HepG2 (cell line): ENCODE measurements around the gene CCDC91. TPM values are rescaled to one million over a fixed set of nuclear protein-coding genes. Genes with fewer than 3 reads are reported as not detected.
A peak's percentile ranks its signal among the peaks of the same experiment; 100 is the strongest.

Source experiments
- ELF3 ChIP-seq: IDR thresholded peaks from 2 replicates; pipeline ENCODE4 v1.6.1; 2016; ENCODE audit warnings: missing genetic modification reagents, missing compliant biosample characterization
- KDM6A ChIP-seq: IDR thresholded peaks from 2 replicates; pipeline ENCODE4 v1.6.1; 2016; ENCODE audit warnings: low read depth
- NFYB ChIP-seq: sonication (generic); formaldehyde crosslinking; IDR thresholded peaks from 2 replicates; pipeline ENCODE4 v1.4.0; 2020; ENCODE audit warnings: missing genetic modification reagents
- NPAS2 ChIP-seq: sonication (generic); formaldehyde crosslinking; IDR thresholded peaks from 2 replicates; pipeline ENCODE4 v1.8.0; 2022; ENCODE audit warnings: mild to moderate bottlenecking, missing genetic modification reagents, borderline replicate concordance
- PAF1 ChIP-seq: IDR thresholded peaks from 2 replicates; pipeline ENCODE4 v1.6.1; 2016; ENCODE audit warnings: missing genetic modification reagents, missing compliant biosample characterization
- RARA ChIP-seq: IDR thresholded peaks from 2 replicates; pipeline ENCODE4 v1.6.1; 2016; ENCODE audit warnings: missing genetic modification reagents, missing compliant biosample characterization
- SRSF9 ChIP-seq: fragments of 200-400 bp; formaldehyde crosslinking; IDR thresholded peaks from 2 replicates; pipeline ENCODE4 v1.6.1; 2018; ENCODE audit warnings: borderline replicate concordance, mild to moderate bottlenecking, low read depth, low read length; ENCODE audit not compliant: insufficient read depth, poor library complexity, severe bottlenecking
- TP53 ChIP-seq: sonication (generic); formaldehyde crosslinking; conservative IDR thresholded peaks from 2 replicates; pipeline ENCODE4 v1.4.0; 2020; ENCODE audit warnings: missing genetic modification reagents
- ZNF484 ChIP-seq: sonication (generic); formaldehyde crosslinking; IDR thresholded peaks from 2 replicates; pipeline ENCODE4 v1.5.1; 2020; ENCODE audit warnings: mild to moderate bottlenecking, low read depth, missing genetic modification reagents, borderline replicate concordance
- polyA plus RNA-seq, 8 experiments: library from polyadenylated mRNA; depleted of rRNA in 3 of 8; stranded (reverse) in 7 of 8; unstranded in 1 of 8; fragments of >200 nt; fragmentation: Illumina TruSeq in 4 of 8; extraction: Trizol in 4 of 8; gene quantifications; 2 replicates each; pipeline versions ENCODE4 v1.2.1 to v1.2.3, GENCODE V29; 2011 to 2016; ENCODE audit warnings: low read depth in 4 of 8, missing spikeins in 1 of 8, mixed read lengths in 1 of 8; ENCODE audit not compliant: insufficient read depth in 1 of 8
- total RNA-seq, 5 experiments: library from RNA; depleted of rRNA; stranded (reverse); fragments of >200 nt; fragmentation: Illumina TruSeq; extraction: Trizol; gene quantifications; 2 replicates each; pipeline ENCODE4 v1.2.3, GENCODE V29; 2016; ENCODE audit warnings: low read depth in 1 of 5
- TF ChIP-seq, protein P1 (sequence below): sonication (generic); formaldehyde crosslinking; conservative IDR thresholded peaks from 2 replicates; pipeline ENCODE4 v1.8.0; 2022; ENCODE audit warnings: missing genetic modification reagents
- TF ChIP-seq, protein P2 (sequence below): sonication (generic); formaldehyde crosslinking; IDR thresholded peaks from 2 replicates; pipeline ENCODE4 v1.8.0; 2022; ENCODE audit warnings: mild to moderate bottlenecking, missing genetic modification reagents
- TF ChIP-seq, protein P3 (sequence below): sonication (generic); formaldehyde crosslinking; IDR thresholded peaks from 2 replicates; pipeline ENCODE4 v1.5.0; 2020; ENCODE audit warnings: mild to moderate bottlenecking, missing genetic modification reagents, borderline replicate concordance
- TF ChIP-seq, protein P4 (sequence below): IDR thresholded peaks from 2 replicates; pipeline ENCODE4 v1.6.1; 2012; ENCODE audit warnings: low read length, improper control_type of control experiment

CCDC91 gene
- total and polyA plus RNA-seq, 2 of the 13 experiments (the other 11 are each of a cell fraction or from before 2014, with no cell fraction given) = 9.8 to 15.8 TPM

DNA sequence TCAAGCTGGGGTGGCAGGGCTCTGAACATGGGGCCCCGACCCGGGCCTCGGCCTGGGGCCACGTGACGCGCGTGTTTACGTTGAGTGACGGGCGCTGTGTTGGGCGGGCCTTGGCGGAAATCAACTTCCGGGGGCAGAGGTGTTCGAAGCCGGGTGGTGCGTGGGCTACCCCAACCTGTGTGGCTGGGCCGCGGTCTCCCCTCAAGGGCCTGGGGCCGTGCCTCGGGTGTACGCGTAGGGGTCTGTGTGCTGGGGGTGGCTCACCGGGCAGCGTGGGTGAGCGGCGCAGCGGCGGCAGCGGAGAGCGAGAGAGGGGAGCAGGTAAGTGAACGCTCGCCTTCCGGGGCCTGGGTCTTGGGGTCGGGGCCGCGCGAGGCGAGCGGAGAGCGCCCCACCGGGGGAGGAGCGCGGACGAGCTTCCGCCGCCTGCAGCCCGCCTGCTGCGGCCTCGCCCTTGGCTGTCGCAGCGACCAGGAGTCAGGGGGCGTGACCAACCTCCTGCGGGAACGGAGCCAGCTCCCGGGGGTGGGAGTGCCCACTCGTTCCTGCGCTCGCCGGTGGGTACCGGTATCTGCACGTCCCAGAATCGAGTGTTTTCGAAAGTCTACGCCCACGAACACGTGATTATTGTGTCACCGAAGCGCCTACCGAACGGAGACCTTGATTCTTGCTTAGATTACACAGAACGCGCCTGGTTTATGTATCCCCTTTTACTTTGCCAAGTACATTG lies at the start of gene CCDC91 (continued):
- TF ChIP-seq, protein P1, sequence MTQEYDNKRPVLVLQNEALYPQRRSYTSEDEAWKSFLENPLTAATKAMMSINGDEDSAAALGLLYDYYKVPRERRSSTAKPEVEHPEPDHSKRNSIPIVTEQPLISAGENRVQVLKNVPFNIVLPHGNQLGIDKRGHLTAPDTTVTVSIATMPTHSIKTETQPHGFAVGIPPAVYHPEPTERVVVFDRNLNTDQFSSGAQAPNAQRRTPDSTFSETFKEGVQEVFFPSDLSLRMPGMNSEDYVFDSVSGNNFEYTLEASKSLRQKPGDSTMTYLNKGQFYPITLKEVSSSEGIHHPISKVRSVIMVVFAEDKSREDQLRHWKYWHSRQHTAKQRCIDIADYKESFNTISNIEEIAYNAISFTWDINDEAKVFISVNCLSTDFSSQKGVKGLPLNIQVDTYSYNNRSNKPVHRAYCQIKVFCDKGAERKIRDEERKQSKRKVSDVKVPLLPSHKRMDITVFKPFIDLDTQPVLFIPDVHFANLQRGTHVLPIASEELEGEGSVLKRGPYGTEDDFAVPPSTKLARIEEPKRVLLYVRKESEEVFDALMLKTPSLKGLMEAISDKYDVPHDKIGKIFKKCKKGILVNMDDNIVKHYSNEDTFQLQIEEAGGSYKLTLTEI (CRISPR knock-in tag) = no peak
- TF ChIP-seq KDM6A (CRISPR knock-in tag) (no peak), SRSF9 (no peak), NFYB (0 out of 2 replicates have a peak, but pooled peaks have one; percentile 26), RARA (CRISPR knock-in tag) (peak; percentile 40; the same call in 1 of the 2 replicates), NPAS2 (CRISPR knock-in tag) (no peak), ELF3 (peak; percentile 36; the same call in 1 of the 2 replicates), PAF1 (CRISPR knock-in tag) (no peak), ZNF484 (CRISPR knock-in tag) (no peak), TP53 (CRISPR knock-in tag) (0 out of 2 replicates have a peak, but pooled peaks have one; percentile 77)
- TF ChIP-seq, protein P2, sequence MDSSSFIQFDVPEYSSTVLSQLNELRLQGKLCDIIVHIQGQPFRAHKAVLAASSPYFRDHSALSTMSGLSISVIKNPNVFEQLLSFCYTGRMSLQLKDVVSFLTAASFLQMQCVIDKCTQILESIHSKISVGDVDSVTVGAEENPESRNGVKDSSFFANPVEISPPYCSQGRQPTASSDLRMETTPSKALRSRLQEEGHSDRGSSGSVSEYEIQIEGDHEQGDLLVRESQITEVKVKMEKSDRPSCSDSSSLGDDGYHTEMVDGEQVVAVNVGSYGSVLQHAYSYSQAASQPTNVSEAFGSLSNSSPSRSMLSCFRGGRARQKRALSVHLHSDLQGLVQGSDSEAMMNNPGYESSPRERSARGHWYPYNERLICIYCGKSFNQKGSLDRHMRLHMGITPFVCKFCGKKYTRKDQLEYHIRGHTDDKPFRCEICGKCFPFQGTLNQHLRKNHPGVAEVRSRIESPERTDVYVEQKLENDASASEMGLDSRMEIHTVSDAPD (CRISPR knock-in tag) = no peak
- TF ChIP-seq, protein P3, sequence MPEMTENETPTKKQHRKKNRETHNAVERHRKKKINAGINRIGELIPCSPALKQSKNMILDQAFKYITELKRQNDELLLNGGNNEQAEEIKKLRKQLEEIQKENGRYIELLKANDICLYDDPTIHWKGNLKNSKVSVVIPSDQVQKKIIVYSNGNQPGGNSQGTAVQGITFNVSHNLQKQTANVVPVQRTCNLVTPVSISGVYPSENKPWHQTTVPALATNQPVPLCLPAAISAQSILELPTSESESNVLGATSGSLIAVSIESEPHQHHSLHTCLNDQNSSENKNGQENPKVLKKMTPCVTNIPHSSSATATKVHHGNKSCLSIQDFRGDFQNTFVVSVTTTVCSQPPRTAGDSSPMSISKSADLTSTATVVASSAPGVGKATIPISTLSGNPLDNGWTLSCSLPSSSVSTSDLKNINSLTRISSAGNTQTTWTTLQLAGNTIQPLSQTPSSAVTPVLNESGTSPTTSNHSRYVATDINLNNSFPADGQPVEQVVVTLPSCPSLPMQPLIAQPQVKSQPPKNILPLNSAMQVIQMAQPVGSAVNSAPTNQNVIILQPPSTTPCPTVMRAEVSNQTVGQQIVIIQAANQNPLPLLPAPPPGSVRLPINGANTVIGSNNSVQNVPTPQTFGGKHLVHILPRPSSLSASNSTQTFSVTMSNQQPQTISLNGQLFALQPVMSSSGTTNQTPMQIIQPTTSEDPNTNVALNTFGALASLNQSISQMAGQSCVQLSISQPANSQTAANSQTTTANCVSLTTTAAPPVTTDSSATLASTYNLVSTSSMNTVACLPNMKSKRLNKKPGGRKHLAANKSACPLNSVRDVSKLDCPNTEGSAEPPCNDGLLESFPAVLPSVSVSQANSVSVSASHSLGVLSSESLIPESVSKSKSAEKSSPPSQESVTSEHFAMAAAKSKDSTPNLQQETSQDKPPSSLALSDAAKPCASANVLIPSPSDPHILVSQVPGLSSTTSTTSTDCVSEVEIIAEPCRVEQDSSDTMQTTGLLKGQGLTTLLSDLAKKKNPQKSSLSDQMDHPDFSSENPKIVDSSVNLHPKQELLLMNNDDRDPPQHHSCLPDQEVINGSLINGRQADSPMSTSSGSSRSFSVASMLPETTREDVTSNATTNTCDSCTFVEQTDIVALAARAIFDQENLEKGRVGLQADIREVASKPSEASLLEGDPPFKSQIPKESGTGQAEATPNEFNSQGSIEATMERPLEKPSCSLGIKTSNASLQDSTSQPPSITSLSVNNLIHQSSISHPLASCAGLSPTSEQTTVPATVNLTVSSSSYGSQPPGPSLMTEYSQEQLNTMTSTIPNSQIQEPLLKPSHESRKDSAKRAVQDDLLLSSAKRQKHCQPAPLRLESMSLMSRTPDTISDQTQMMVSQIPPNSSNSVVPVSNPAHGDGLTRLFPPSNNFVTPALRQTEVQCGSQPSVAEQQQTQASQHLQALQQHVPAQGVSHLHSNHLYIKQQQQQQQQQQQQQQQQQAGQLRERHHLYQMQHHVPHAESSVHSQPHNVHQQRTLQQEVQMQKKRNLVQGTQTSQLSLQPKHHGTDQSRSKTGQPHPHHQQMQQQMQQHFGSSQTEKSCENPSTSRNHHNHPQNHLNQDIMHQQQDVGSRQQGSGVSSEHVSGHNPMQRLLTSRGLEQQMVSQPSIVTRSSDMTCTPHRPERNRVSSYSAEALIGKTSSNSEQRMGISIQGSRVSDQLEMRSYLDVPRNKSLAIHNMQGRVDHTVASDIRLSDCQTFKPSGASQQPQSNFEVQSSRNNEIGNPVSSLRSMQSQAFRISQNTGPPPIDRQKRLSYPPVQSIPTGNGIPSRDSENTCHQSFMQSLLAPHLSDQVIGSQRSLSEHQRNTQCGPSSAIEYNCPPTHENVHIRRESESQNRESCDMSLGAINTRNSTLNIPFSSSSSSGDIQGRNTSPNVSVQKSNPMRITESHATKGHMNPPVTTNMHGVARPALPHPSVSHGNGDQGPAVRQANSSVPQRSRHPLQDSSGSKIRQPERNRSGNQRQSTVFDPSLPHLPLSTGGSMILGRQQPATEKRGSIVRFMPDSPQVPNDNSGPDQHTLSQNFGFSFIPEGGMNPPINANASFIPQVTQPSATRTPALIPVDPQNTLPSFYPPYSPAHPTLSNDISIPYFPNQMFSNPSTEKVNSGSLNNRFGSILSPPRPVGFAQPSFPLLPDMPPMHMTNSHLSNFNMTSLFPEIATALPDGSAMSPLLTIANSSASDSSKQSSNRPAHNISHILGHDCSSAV (CRISPR knock-in tag) = no peak
- TF ChIP-seq, protein P4, sequence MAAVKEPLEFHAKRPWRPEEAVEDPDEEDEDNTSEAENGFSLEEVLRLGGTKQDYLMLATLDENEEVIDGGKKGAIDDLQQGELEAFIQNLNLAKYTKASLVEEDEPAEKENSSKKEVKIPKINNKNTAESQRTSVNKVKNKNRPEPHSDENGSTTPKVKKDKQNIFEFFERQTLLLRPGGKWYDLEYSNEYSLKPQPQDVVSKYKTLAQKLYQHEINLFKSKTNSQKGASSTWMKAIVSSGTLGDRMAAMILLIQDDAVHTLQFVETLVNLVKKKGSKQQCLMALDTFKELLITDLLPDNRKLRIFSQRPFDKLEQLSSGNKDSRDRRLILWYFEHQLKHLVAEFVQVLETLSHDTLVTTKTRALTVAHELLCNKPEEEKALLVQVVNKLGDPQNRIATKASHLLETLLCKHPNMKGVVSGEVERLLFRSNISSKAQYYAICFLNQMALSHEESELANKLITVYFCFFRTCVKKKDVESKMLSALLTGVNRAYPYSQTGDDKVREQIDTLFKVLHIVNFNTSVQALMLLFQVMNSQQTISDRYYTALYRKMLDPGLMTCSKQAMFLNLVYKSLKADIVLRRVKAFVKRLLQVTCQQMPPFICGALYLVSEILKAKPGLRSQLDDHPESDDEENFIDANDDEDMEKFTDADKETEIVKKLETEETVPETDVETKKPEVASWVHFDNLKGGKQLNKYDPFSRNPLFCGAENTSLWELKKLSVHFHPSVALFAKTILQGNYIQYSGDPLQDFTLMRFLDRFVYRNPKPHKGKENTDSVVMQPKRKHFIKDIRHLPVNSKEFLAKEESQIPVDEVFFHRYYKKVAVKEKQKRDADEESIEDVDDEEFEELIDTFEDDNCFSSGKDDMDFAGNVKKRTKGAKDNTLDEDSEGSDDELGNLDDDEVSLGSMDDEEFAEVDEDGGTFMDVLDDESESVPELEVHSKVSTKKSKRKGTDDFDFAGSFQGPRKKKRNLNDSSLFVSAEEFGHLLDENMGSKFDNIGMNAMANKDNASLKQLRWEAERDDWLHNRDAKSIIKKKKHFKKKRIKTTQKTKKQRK = no peak
